ENCODE measurements around the gene CXCL17.

CXCL17 gene

DNA sequence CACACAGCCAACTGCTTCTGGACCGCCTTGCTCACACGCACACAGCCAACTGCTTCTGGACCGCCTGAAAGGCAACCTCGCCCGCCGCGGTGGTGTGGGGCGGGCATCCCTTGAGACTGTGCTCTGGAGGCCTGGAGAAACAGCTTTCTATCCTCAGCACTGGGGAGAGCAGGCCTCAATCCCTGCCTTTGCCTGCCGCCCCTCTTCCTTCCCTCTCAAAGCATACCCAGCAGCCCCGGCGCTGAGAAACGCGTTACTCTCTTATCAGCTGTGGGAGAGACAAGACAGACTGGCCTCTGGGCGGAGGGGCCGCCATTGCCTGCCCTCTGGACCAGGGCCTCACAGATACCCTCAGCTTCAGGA lies 18.4 kb downstream of the CXCL17 start:
- DNase-seq (ENCODE audit: low read depth, low spot score), result no peak

DNA sequence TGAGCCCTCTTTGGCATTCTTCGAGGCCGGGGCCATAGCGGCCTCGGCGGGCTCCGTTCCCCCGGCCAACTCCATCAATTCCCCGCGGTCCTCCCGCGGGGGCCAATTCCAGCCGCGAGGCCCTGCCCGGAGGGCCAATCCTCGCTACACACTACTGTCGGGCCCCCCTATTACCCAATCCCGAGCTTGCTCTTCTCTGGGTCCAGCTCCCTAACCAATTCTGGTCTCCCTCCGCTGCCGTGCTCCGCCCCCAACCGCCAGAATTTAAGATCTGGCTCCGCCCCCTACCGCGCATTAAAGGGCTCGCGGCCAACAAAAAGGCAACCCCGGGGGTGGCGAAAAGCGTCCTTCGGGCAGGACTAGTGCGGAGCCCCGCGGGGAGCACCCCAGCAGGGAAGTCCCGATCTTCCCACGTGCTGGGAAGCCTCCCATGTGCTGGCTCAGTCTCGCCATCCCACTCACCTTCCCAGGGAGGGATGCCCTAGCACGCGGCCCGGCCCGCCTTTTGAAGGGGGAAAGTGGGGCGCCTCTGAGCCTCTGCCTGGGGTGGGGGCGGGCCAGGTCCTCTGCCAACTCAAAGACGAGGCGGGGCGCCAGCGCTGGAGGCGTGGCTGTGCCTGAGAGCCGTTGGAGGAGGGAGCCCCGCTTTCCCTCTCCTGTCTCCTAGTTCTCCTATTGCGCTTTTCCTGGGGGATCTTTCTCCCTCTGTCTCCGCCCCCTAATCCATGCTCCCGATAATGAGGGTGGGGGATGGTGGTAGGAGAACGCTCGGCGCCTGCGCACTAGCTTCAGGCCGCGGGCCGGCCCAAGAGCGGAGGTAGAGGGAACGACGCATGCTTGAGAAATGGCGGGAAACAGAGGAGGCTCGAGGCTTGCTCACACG lies 19.0 kb downstream of the CXCL17 start:
- peak; percentile 86 for DNase-seq (ENCODE audit: low read depth, low spot score)

DNA sequence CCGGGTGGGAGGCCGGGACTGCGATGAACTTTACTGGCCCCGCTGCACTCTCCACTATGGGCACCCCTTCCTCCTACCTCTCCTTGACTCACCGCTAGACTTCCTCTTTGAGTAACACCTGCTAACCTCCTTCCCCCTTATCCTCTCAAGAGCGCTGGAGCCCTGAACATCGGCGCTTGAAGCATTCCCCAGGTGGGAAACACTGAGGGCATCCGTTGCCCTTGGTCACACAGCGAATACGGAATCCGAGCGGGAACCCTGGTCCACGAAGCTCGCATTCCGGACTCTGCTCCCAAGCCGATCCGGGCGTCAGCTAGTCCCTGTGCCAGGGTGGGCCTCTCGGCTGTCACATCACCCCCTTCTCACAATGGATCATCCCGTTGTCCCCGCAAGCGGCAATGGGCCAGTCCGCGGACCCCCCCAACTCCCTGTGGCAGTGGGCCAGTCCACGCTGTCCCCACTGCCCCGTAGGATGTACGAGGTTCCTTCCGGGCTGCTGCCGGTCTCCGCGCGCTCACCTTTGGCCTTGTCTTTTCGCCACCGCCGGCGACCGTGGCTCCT lies 19.8 kb downstream of the CXCL17 start:
- peak; percentile 25 for DNase-seq (ENCODE audit: low read depth, low spot score)

DNA sequence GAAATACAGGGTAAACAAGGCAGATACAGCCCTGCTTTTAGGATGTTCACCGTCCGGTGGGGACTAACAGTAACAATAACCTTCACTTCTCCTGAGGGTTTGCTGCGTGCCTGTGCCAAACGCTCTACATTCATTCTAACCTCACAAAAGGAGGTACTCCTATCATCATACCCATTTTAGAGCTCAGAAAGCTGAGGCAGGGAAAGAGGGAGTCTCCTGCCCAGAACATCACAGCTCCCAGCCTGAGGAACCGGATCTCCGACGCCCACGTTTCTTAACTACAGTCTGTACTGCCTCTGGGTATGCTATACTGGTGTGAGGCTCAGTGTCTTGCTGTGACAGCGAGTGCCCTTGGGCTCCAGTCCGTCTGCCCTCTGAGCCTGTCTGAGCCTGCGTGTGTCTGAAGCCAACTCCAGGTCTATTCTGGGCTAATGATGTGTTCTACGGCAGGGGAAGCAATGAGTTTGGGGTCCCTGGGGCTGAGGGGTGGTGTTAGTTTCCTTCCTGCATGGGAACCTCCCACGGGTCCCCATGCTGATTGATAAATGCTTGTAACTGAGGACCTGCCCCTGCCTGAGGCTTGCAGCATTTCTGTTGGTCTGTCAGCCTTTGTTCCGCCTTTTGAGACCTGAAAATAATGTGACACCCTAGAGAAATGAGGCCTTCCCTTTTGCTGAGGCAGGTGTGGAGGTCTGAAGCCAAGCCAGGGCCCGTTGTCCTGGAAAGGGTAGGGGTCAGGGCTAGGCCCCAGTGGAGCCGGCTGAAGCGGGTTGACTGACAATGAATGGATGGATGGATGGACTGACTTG lies 20.4 kb downstream of the CXCL17 start:
- no peak for DNase-seq (ENCODE audit: low read depth, low spot score)

DNA sequence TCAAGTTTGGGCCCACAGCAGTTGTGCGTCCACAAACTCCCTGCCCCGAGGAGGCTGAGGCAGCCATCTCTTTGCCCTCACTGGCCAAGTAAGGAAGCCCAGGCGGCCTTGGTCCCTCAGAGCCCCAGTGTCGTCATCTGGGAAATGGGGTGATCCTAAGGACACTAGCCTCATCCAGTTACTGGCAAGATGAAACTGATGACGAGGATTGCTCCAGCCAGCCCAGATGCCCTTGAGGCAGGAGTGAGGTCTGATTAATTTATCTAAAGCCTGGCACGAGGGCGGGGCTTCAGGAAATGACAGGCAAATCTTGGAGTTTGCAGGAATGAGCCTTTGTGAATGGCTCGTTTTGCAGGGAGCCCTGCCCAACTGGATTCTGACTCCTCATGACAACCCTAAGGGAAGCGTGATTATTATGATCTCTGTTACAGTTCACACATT lies 21.1 kb downstream of the CXCL17 start:
- DNase-seq (ENCODE audit: low read depth, low spot score), result no peak

DNA sequence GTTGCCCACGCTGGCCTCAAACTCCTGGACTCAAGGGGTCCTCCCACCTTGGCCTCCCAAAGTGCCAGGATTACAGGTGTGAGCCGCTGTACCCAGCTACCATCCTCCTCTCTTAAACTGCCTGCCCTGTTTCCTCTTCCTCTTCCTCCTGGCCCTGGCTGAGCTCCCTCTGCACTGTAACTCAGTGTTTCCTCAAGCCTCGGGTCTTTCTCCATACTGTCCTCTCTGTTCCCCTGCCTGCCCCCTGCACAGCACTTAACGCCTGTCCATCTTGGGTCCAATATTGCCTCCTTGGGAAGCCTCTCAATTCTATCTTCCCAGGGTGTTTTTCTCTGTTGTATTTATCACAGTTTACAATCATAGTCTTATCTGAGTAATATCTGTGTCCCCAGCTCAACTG lies 21.6 kb downstream of the CXCL17 start:
- no peak for DNase-seq (ENCODE audit: low read depth, low spot score)

DNA sequence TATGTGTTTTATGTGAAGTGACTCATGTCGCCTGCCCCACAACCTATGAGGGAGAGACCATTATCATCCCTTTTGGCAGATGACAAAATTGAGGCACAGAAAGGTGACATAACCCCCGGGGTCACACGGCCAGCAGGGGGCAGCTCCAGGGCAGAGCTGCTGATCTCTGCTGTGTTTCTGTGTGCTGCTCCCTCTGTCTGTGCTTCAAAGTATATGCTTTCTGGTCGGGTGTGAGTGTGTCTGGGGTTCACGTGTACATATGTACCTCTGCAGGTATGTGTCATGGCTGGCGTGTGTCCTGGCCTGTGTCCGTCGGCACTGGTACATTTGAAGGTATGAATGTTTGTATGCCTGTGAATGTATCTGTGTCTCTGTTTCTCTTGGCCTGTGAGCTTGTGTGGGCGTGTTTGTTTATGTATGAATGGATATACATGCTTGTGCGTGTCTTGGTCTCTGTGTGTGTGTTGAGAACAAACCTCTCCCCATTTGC lies 22.6 kb downstream of the CXCL17 start:
- peak; percentile 61 for DNase-seq (ENCODE audit: low read depth, low spot score)

DNA sequence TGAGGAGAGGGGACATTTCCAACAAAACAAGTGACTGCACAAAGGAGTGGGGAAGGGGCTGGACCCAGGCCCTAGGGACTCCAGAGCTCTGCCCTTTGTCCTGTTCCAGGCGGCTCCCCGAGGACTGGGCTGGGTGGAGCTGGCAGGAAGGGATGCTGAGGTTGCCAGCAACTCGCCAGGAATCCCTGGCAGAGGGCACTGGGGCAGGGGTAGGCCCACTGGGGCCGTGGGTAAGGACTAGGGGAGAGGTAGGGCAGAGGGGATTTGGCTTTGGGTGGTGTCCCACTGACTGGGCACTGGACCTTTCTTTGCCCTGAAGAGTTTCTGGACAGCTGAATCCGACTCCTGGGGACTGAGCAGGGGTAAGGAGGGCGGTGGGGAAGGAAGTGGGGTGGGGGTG lies 23.4 kb downstream of the CXCL17 start:
- no peak for DNase-seq (ENCODE audit: low read depth, low spot score)

DNA sequence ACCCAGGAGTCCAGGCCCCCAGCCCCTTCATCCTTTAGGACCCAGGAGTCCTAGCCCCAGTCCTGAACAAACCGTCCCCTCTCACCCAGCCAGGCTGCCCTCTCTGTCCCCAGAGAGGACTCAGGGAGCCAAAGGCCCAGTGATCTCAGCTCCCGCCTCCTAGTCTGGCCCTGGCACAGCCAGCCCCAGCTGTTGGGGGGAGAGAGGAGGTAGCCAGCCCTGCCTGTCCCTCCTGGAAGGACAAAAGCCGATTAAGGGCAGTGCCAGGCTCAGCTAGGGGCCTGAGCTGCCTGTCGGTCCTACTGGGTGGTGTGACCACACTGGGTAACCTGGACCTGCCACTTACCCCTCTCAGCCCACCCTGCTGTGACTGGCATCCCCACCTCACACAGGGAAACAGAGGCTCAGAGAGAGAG lies 30.1 kb downstream of the CXCL17 start:
- DNase-seq (ENCODE audit: low read depth, low spot score), result no peak

DNA sequence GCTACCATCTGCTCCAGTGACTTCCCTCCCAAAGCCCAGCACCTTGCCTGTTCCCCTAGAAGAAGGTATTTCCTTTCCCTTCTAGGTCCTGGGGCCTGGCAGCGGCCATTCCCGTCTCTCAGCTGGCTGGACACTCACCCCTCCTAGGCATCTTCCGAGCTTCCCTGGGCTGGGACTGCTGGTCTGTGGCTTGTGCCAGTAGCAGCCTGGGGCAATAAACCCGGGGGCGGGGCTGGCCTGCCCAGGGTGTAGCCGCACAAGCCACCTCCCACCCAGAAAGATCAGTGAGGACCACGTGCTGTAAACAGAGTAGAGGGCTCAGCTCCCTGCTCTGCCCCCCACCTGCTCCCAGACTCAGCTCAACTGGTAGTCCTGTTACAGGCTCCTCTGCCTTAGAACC lies 30.5 kb downstream of the CXCL17 start:
- DNase-seq (ENCODE audit: low read depth, low spot score), result no peak

DNA sequence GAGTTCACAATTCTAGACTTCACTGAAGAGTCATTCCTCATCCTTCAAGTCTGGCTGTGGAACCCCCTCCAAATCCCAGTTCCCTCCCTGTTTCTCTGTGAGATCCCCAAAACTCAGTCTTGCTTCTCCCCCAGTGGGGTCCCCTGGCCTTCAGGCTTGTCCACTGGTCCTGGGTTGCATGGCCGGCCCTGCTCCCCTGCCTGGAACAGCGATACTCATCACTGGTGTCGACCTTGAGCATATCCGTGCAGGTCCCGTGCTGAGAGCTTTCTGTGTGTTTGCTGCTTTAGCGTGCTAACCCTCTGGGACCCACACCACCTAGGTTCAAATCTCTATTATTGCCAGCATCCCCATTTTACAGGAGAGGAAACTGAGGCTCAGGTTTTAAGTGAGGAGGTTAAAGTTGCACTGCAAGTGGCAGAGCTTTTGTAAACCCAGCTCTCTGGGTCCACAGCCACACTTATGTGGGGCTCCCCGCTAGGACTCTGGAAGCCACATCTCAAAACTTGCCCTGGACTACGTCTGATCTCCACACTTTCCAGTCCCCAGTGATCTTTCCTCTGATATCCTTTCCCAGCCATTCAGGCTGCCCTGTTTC lies 31.1 kb downstream of the CXCL17 start:
- no peak for DNase-seq (ENCODE audit: low read depth, low spot score)

DNA sequence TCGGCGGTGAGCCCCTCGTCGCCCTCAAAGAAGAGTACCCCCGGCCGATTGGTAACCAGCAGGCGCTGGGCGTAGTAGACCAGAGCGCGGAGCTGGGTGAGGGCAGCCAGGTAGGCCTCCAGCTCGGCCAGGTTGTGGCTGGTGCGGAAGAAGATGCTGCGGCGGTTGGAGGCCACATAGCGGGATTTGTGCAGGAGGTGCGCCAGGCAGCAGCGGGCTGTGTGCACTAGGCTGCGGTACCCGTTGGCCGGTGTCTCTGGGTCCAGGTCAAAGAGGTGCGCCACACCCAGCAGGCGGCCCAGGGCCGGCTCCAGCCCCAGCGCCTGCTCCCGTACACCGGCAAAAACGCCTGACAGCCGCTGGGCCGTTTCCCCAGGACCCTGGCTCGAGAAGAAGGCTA lies 32.4 kb downstream of the CXCL17 start:
- DNase-seq (ENCODE audit: low read depth, low spot score), result no peak

DNA sequence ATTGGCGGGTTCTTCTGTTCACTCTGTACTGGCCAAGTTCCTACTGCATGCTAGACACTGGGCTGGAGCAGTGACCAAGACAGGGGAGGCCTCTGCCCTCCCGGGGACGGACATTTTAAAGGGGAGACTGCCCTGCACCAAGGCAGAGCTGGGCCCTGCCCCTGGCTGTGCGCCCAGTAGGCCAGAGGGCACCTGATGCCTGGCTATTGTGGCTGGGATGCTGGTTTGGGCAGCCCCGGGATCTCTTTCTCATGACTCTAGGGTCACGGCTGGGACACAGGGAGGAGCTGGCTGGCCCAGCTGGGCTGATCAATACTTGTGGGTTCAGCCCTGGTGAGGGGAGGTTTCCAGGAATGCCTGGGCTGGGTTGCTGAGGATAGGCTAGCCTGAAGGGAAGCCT lies 33.3 kb downstream of the CXCL17 start:
- DNase-seq (ENCODE audit: low read depth, low spot score), result no peak

DNA sequence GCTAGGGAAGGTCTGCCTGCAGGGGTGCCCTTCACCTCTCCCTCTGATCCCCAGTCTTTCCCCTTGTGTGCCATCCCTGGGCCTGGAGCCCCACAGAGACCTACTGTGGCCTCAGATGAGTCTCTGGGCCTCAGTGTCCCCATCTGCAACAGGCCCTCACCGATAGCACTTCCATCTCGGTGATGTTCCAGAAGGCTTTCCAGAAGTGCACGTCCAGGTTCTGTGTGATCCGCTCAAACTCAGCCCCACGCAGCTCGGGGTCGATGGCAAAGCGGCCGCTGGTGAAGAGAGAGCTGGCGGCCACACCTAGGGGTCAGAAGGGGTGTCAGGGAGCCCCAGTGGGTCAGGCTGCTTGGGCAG lies 35.0 kb downstream of the CXCL17 start:
- DNase-seq (ENCODE audit: low read depth, low spot score), result no peak

DNA sequence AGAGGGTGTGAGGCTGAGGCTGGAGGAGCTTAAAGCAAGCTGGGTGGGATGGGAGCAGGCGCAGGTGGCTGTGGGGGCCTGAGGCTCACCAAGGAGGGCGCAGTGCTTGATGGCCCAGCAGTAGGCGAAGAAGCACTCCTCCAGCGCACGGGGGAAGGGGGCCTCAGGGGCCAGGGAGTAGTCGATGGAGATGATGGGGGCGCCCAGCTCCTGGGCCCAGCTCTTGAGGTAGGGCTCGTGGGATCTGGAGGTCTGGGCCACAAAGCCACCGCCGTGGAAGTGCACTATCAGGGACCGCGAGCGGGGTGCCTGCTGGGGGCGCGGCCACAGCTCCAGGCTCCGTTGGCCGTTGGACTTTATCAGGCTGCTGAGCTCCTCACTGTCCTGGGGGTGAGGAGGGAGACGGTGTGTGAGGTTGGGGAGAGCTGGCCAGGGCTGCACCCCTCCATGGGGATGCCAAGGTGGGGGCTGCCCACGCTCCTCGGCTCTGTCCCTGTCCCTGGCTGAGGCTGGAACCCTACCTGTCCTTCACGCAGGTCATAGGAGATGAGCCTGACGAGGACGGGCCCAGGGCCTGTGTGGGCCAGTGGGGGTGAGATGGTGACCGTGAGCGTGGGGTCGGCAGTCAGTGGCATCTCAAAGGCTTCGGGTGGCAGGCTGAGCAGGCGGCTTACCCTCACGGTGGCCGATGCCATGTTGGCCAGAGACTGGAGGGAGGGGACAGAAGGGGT lies 35.5 kb downstream of the CXCL17 start:
- DNase-seq (ENCODE audit: low read depth, low spot score), result no peak

DNA sequence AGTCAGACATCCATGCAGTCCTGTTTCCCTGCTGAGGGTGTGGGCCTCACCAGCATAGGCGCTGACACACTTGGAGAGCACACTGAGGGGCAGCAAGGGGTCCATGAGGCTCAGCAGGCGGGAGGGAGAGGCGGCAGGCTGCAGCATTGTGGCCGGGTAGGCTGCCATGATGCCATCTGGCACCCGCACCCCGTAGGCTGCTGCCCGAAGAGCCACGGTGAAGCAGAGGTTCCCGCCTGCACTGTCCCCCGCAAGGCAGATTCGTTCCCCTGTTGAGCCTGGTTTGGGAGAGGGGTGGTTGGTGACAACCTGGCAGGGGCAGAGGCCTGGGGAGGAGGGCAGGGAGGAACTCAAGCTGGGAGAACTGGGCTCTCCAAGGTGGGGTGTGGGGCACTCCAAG lies 36.6 kb downstream of the CXCL17 start:
- DNase-seq (ENCODE audit: low read depth, low spot score), result no peak

DNA sequence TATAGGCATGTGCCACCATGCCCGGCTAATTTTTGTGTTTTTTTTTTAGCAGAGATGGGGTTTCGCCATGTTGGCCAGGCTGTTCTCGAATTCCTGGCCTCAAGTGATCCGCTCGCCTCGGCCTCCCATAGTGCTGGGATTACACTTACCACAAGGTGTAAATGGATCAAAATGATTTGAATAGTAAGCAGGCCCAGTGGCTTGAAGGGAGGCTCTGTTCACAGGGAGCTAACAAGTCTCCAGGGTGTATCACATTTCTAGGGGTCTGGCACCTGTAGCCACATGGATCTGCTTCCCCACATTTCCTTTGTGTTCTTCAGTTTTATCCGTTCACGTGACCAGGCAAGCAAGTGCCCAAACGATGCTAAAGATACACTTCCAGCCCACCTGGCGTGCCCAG lies 39.2 kb downstream of the CXCL17 start:
- no peak for DNase-seq (ENCODE audit: low read depth, low spot score)

DNA sequence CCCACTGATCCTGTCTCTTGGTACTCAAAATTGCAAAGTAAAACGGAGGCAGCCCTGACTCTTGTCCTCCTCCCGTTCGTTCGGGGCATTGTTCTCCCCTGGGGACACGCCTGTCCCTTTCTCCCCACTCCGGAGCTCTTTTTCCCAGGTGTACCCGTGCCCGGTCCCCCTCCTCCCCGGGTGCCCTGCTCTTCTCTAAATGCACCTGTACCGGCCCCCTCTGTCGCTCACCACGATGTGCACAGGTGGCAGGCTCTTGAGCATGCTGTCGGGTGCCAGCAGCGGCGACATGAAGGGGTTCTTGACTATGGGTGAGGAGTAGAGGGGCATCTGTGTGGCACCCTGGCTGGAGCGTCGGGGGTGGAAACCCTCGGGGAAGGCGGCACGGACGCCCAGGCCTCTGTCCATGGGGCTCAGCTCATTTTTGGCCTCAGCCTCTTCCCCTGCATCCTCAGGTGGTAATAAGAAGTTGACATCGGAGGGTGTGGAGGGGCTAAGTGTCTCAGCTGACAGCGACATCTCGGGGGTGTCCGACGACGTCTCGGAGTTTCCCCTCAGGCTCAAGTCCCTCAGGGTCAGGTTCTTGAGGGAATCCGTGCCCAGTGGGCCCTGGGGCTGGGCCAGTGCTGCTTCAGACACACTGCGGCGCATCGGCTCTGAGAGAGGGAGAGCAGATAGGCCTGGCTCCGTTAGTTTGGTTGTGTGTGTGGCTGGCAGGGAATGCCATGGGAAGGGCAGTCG lies 40.2 kb downstream of the CXCL17 start:
- no peak for DNase-seq (ENCODE audit: low read depth, low spot score)

DNA sequence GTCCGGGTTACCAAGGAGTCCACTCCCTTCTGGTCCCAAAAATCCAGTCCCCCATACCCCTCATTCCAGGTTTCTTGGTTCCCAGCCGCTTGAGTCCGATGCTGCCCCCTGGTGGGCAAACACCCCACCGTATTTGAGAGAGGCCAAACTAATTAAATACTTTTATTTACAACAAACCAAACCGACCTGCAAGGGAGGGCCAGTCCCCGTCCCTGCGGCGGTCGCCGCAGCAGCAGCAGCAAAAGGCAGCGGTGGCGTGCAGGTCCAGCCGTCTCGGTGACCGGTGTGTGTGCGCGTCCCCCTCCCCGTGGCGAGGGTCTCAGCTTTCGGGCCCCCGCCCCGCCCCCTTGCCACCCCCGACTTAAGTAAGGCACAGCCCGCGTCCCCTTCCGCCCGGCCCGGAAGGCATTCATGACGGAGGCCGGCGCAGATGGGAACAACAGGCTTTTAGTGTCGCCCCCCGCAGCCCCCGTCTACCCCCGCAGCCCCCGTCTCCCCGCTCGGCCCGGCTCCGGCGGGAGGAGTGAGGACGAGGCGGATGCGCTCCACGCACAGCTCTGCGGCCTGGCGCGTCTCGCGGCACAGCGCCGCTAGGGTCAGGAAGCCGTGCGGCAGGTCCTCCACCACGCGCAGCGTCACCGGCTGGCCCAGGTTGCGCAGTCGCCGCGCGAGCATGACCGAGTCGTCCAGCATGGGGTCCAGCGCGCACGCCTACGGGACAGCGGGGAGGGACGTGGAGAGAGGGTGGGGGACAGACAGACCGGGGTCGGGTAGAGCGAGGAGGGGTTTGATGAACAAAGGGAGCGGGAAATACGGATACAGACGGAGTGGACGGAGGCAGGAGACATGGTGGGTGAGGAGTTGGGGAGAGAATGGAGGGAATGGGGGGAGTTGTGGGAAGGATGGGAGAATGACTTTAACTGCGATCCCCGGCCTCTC lies 41.1 kb downstream of the CXCL17 start:
- DNase-seq (ENCODE audit: low read depth, low spot score), result peak; percentile 55

DNA sequence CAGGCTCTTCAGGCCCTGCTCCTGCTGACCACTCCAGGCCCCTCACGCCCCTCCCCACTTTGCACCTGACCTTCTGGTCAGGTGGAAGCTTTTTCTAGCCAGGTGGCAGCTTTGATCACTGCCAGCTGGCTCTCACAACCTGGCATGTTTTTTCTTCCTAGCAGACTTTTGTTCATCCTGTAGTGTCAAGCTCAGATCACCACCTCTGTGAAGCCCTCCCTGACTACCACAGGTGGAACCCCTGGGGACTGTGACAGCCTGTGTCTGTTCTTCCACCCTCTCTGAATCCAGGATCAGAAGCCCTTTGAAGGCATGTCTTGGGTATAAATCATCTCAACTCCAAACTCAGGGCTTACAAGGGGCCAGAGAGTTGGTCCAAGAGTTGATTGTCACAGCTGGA lies 42.3 kb downstream of the CXCL17 start:
- DNase-seq (ENCODE audit: low read depth, low spot score), result no peak

Measured in activated CD4-positive, CD25-positive, alpha-beta regulatory T cell treated with anti-CD3 and anti-CD28 coated beads, Interleukin-2, amount 50 U/mL, for 16 hours (primary cell).